Measurements from ENCODE around the gene TTC28. TPM values are rescaled to one million over a fixed set of nuclear protein-coding genes. Genes with fewer than 3 reads are reported as not detected.

TTC28 gene
- polyA plus RNA-seq, 12 donors: 20.5 to 38.3 (median 28.6) TPM

DNA sequence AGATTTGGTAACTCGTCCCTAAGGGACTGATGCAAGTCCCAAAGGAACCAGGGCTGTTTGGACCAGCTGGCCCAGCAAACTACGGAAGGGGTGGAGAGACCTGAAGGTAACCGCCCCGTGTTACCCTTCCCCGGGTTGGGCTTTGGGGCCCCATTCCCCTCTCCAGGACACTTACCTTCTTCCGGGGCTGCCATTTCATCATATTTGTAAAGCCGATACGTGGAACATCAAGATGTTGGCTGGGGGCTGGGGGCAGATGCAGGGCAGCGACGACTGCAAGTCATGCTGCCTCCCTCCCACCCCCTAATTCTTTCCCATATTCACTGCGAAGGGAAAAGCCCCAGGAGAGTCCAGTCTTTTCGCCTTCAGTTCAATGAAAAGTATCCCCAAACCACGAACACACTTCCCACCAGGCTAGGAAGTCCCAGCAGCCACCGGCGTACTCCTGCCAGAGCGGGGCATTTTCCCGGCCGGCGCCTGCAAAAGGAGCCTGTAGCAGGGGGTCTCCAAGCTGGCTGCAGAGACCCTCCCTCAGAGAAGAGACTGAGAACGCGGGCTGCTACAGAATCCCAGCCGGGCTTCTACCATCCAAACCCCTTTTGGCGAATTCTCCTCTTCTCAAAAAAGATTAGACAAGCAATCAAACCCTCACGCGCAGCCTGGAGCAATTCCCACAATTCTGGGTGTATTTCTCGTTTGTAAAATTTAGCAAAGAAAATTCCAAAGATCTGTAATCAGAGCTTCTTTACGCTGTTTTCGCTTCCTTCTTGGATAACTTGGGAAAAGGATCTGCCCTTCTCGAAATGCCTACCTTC lies 236.7 kb downstream of the TTC28 start:
- peak; percentile 58 for DNase-seq

- peak; percentile 68 for DNase-seq
Observed at GRCh38 chr22:28442264-28442710, 237.4 kb downstream of the TTC28 start.

- no peak for DNase-seq
Observed at GRCh38 chr22:28441720-28442263, 237.8 kb downstream of the TTC28 start.

DNA sequence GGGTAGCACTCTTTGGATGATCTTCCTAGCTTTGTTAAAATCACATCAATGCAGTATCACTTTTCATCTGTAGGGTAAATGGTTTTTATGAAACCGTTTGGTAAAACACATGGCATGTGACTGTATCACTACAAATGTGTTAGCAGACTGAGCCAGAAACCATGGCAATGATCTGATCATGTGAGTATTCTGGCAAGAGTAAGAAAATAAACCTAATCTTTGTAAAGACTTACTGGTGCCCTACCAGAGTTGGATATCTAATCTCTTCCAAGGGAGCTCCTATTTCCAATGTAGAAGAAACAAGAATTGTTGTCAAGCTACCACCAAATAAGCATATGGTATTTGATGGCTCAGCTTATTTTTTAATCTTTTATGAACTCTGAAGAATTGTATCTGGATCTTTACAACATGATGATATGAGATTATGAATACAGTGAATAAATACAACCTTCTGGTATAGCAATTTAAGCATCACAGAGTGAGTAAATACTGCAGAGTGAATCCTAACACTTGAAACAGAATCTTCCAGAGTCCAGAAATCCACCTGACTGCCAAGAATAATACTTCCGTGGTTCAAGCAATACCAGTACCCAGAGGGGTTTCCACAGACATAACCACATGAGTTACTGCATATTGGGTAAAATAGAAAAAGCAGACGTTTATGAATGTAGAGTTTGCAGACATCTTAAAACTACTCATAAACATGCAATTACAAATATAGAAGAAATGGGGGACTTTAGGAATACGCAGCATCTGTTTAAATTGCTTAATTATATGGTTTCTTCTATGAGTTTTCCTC lies 238.8 kb downstream of the TTC28 start:
- DNase-seq: no peak

DNA sequence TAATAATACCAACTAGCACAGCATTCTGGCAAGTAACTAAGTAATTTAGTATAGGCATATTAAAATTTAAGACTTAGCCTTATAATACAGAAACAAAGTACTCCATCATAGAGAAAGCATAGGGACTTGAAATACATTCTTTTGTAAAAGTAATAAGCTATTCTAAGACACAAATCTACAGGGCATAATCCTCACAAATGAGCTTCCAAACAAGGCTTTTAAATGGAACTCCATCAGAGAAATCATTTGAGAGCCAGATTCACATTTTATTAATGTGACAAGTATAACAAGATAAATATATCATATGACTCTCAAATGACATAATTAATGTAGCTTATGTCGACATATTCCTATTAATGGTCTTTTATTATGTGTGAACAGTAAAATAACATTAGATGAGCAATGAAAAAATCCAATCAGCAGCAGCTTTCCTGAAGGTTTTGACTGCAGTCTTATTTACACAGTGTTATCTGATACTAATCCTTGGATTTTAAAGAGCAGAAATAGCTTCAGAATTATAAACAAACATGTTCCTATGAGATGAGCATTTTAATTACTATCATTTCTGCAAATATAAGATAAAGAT lies 241.4 kb downstream of the TTC28 start:
- DNase-seq: no peak

DNA sequence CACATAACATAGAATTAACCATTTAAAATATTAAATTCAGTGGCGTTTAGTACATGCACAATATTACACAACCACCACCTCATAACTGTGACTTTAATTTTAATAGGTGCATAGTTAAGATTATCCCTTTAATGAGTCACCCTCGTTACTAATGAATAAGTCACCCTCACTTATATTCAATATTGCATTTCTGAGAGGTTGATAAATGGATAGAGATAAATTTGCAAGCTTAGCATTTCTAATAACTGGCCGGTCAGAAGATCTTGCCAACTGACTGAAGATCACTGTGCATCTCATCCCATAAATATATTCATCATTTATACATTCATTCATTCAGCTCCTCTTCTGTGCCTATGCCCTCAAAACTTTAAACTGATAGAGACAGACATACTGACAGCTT lies 243.7 kb downstream of the TTC28 start:
- DNase-seq: no peak

- DNase-seq: no peak
Observed at GRCh38 chr22:28435140-28435768, 244.4 kb downstream of the TTC28 start.

- DNase-seq: no peak
Observed at GRCh38 chr22:28430466-28431025, 249.1 kb downstream of the TTC28 start.

GRCh38 chr22:28429711-28430110 lies 249.9 kb downstream of the TTC28 start:
- no peak for DNase-seq

- DNase-seq: no peak
Observed at GRCh38 chr22:28428271-28428670, 251.4 kb downstream of the TTC28 start.

DNA sequence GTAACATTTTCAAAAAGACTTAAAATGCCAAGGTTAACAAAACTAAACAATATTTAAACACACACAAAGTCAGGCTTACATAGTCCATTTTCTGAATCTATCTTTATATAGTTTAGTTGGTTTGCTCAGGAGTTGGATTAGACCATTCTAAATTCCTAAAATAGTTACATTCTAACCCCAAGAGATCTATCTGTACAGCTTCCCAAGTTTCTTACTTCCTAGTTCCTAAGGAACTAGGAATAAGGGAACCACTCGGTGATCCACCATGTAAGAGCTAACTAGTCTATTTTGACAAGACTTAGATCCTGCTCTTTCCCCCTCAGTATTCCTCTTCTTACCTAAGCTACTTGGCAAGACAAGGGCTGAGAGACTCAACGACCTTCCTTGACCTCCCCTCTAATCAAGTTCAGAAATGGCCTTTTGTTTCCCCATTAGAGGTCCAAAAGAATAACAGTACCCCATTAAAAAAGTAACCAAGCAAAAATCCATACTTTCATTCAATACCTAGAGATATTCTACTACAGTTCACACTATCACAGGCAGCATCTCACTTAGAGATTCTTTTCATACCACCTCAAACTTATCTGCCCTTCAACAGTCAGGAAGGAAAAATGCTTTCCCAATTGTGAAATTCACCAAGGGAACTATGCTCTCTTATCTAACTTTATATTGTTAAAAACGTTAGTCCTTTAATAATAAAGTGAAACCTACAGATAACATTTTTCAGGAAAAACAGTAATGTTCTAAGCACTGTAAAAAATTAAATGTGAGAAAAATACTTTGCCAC lies 253.1 kb downstream of the TTC28 start:
- no peak for DNase-seq

DNA sequence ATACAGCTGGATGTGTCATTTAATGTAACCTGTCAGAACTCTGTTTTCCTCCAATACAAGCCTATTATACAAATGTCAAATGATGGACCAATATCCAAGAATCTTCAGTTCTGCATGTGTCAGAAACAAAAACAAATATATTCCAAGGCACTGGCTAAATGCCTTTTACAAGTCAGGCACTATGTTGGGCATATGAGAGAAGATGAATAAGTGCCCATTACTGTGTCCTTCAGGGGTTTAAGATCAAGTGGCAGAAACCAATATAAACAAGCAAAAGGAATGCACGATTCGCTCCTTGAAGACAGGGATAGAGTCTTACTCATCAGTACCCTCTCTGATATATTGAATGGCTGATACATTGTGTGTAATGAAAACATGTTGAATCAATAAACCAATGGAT lies 254.4 kb downstream of the TTC28 start:
- DNase-seq: no peak

DNA sequence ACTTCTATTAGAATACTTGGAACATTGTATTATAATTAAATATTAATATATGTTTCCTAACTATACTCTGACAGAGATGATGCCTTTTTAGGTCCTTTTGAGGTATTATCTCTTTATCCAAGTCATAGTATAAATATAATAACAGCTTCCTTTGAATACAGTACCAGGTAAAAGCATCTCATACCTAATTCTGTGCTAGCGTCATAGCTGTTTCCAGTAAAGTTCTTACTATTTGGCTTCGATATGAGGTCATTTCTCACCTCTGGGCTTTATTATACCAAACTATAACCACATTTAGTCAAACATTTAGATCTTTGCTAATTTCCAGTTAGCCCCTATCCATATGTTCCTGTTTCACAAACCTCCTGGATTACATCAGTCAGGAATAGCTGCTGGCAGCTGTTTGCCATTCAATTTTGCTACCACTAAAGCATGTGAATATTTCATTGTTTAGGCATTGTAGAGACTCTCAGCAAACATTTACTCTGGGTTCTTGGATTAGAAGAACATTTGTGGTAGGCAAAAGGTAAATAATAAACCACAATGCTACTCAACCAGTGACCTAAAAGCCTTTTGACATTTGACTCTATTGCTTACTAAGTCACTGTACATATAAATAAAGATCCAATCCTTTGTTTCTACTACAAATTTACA lies 255.1 kb downstream of the TTC28 start:
- DNase-seq: no peak

DNA sequence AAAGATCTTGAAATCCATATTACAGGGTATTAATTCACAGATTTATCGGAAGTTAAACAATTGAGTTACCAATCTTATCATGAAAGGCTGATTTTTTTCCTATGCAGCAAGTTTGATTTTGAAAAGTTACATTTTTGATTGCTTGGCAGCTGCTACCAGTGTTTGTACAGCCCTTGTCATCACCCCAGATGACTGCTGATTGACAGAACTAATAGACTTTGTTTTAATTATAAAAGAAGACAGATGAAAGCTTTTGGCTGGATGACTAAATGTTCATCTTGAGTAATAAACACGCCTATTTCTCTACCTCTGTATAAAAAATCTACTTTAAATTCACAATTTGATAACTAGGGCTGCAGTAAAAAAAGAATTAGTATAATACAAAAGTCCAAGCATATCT lies 259.7 kb downstream of the TTC28 start:
- DNase-seq: no peak

GRCh38 chr22:28418008-28418407 lies 261.6 kb downstream of the TTC28 start:
- DNase-seq: no peak

- DNase-seq: no peak
Observed at GRCh38 chr22:28417431-28417830, 262.2 kb downstream of the TTC28 start.

- no peak for DNase-seq
Observed at GRCh38 chr22:28414913-28415312, 264.7 kb downstream of the TTC28 start.

- DNase-seq: peak; percentile 36
Observed at GRCh38 chr22:28413612-28414399, 265.8 kb downstream of the TTC28 start.

GRCh38 chr22:28412109-28412508 lies 267.5 kb downstream of the TTC28 start:
- no peak for DNase-seq
